Fibroblast of pulmonary artery (primary cell): Measurements from ENCODE around the gene GJA1.
A peak's percentile ranks its signal among the peaks of the same experiment; 100 is the strongest.
"Not testable (repeated sequence)": the region's sequence is repeated elsewhere in the genome, so short reads cannot be mapped to it uniquely, and the experiment has no call there.

ENCODE experiments used
- DNase-seq: peaks from one replicate; pipeline ENCODE4 v3.0.0-alpha.2; 2010; ENCODE audit warnings: low read depth
- H3K4me3 ChIP-seq: replicated peaks from 2 replicates; pipeline ENCODE4 v1.5.1; 2011; ENCODE audit warnings: low read depth, mild to moderate bottlenecking, control low read depth, low read length, moderate library complexity
- TF ChIP-seq, protein P1 (sequence below): IDR thresholded peaks from 2 replicates; pipeline ENCODE4 v1.5.1; 2011; ENCODE audit warnings: mild to moderate bottlenecking, control low read depth, low read length, inconsistent platforms; ENCODE audit errors: missing control alignments

GJA1 gene

DNA sequence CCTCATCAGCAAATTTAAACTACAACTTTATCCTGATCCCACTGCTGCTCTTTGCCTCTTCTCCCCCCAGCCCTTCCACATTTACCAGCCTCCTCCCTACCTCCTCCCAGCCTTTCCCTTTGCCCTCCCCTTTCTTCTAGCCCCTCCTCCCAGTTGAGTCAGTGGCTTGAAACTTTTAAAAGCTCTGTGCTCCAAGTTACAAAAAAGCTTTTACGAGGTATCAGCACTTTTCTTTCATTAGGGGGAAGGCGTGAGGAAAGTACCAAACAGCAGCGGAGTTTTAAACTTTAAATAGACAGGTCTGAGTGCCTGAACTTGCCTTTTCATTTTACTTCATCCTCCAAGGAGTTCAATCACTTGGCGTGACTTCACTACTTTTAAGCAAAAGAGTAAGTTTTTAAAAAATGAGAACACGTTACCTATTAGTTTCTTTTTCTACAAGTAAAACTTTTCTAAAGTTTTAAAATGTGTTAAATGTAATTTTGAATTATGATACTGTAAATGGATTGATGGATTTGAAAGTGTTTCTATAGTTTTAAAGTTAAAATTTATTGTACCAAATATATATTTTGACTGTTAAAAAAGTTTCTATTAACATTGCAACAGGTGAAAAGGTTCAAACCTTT is at the start of gene GJA1:
Gene GJA1 (plus strand): TSS at position 203 of the 626 bp plus-strand sequence. CDS start 11,202 bp downstream, outside the sequence.
- DNase-seq, result peak; percentile 83
- peak within 1 kb of the TSS; percentile 86 for H3K4me3 ChIP-seq
- TF ChIP-seq, protein P1, sequence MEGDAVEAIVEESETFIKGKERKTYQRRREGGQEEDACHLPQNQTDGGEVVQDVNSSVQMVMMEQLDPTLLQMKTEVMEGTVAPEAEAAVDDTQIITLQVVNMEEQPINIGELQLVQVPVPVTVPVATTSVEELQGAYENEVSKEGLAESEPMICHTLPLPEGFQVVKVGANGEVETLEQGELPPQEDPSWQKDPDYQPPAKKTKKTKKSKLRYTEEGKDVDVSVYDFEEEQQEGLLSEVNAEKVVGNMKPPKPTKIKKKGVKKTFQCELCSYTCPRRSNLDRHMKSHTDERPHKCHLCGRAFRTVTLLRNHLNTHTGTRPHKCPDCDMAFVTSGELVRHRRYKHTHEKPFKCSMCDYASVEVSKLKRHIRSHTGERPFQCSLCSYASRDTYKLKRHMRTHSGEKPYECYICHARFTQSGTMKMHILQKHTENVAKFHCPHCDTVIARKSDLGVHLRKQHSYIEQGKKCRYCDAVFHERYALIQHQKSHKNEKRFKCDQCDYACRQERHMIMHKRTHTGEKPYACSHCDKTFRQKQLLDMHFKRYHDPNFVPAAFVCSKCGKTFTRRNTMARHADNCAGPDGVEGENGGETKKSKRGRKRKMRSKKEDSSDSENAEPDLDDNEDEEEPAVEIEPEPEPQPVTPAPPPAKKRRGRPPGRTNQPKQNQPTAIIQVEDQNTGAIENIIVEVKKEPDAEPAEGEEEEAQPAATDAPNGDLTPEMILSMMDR, result no peak

DNA sequence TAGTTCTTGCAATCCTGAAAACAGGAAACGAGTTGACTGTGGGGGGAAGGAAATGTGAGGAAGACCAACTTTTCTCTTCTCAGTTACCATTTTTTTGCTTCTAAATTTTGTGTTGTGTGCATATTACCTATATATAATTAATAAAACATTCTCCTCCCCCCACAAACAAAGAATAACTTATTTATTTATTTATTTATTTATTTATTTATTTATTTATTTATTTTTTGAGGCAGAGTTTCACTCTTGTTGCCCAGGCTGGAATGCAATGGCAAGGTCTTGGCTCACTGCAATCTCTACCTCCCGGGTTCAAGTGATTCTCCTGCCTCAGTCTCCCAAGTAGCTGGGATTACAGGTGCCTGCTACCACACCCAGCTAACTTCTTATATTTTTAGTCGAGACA is 48.9 kb upstream of the GJA1 start:
- H3K4me3 ChIP-seq, DNase-seq: not testable (repeated sequence)

DNA sequence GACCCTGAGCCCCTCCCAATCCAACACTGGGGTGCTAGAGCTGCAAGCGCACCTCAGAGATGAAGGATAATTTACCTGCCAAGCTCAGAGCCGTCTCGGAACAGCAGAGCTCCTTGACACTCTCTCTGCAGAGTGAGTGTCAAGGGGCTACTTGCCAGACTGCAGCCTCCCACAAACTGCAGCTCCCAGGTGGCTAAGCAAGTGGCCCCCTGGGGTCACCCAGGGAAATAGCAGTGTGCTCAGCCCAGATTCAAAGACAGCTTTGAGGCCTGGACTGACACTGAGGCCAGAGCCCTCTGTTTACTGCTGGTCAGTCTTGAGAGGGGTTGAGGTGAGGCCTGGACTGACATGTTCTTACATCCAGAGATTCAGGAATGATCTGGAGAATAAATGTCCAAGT is 46.0 kb upstream of the GJA1 start:
- no peak for DNase-seq
- TF ChIP-seq, protein P1, result no peak
- no peak overlapping the region for H3K4me3 ChIP-seq

DNA sequence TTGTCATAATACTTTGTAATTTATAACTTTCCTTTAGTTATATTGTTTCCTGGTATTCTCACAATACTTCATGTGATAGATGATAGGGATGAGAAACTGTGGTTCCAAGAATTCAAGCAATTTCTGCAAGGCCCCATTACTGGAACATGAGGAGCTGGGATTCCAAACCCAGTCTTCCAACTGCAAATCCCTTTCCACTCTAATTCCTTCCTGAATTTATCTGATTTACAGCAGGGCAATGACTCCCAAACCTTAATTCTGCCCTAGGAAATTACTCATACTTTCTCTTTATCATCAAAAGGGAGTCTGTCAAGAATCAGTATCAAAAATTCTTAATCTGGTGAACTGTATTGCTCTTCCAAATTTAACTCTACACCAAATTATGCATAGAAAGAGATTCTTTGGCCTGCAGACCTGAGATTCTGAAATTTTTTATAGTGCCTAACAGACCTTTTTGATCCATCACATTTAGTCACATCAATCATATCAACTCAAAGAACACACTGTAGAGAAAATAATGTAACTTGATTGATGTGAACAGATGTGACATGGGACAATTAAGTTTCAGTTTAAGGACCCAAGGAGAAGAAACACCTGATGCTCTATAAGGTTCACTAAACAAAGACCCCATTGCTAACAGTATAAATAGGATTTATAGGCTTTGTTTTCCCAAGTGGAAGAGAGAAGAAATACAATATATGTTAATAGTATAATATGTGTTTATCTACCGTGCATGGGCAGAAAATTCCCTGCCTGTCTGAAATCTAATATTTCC is 41.5 kb upstream of the GJA1 start:
- no peak for DNase-seq
- TF ChIP-seq, protein P1, result no peak
- no peak overlapping the region for H3K4me3 ChIP-seq

DNA sequence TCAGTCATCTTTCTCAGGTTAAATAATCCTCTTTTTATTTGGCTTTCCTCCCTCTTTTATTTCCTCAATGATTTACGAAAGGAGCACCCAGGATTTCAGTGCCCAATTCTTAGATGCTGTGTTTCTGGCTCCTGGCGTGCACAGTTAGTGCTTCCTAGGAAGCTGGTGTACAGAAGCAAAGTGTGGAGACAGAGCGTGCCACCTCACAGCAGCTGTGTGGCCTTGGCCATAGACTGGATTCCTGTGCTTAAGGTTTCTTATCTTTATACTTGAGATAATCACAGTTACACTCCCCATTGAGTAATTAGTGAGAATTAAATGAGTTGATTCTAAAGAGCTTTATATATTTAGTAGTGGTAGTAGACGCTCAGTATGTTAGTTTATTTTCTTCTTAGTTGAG is 39.7 kb upstream of the GJA1 start:
- no peak overlapping the region for H3K4me3 ChIP-seq
- DNase-seq, result no peak
- TF ChIP-seq, protein P1, result no peak

DNA sequence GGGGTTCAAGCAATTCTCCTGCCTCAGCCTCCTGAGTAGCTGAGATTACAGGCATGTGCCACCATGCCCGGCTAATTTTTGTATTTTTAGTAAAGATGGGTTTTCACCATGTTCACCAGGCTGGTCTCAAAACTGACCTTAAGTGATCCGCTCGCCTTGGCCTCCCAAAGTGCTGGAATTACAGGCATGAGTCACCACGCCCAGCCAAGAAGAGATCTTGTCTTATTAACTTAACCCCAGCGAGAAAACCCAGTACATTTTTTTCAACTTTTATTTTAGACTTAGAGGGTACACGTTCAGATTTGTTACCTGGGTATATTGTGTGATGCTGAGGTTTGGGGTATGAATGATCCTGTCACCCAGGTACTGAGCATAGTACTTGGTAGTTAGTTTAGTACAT is 38.3 kb upstream of the GJA1 start:
- not testable (repeated sequence) for H3K4me3 ChIP-seq, DNase-seq

DNA sequence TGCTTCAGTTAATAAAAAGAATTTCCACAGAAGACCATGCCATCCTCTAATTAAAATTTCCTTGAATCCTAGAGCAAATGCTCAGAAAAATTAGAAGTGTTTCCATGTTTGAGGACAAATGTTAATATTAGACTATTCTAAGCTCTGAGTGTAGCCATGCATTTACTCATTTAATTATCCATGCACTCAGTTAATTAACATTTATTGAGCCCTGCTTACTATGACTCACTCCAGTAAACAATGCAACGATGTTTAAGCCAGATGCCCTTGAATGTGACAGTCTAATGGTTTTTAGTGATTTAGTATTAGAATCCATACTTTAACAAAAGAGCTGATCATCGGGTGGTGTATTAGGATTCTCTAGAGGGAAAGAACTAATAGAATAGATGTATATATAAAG is 37.3 kb upstream of the GJA1 start:
- H3K4me3 ChIP-seq, result no peak overlapping the region
- no peak for DNase-seq
- TF ChIP-seq, protein P1, result no peak

DNA sequence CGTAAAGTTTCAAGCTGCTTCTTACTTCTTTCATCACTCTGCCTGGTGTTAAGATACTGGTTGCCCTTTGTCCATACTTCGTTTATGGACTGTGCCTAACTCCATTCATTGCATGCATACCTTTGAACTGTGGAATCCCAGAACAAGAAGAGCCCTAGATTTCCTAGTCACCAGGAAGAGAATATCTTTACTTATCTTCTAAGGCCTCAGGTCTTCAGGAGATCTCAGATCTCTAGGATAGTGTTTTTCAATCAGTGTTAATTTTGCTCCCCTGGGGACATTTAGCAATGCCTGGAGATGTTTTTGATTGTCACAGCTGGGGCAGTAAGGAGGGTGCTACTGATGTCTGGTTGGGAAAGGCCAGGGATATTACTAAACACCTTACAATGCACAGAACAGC is 35.5 kb upstream of the GJA1 start:
- no peak for DNase-seq
- TF ChIP-seq, protein P1, result no peak
- no peak overlapping the region for H3K4me3 ChIP-seq
